ENCODE results near the gene NCK1. TPM values are rescaled to one million over a fixed set of nuclear protein-coding genes. Genes with fewer than 3 reads are reported as not detected.
"Not testable (repeated sequence)": the region's sequence is repeated elsewhere in the genome, so short reads cannot be mapped to it uniquely, and the experiment has no call there.

The NCK1 gene
- total RNA-seq, 1 donor from 2014 or later: 42.0 TPM

GRCh38 chr3:136987398-136987980 is 125.5 kb downstream of the NCK1 start:
- DNase-seq (ENCODE audit: low spot score): not testable (repeated sequence)

GRCh38 chr3:136988651-136989050 is 126.6 kb downstream of the NCK1 start:
- DNase-seq (ENCODE audit: low spot score): no peak

- no peak for DNase-seq (ENCODE audit: low spot score)
Observed at GRCh38 chr3:136989781-136990524, 127.9 kb downstream of the NCK1 start.

- no peak for DNase-seq (ENCODE audit: low spot score)
Observed at GRCh38 chr3:136990826-136991225, 128.8 kb downstream of the NCK1 start.

GRCh38 chr3:136992115-136992514 is 130.1 kb downstream of the NCK1 start:
- no peak for DNase-seq (ENCODE audit: low spot score)

GRCh38 chr3:136994772-136995516 is 132.9 kb downstream of the NCK1 start:
- DNase-seq (ENCODE audit: low spot score): peak; percentile 92

GRCh38 chr3:136995652-136996051 is 133.6 kb downstream of the NCK1 start:
- DNase-seq (ENCODE audit: low spot score): no peak

Other genes with a start within 250 kb of the NCK1 start
- 49.7 TPM for gene STAG1, start 109.8 kb upstream of the NCK1 start, total RNA-seq
- gene SLC35G2, start 43.1 kb upstream of the NCK1 start, total RNA-seq: 4.0 TPM
- gene IL20RB, start 95.8 kb downstream of the NCK1 start, total RNA-seq: 4.3 TPM